Measurements from ENCODE around the gene SLC25A41. TPM values are rescaled to one million over a fixed set of nuclear protein-coding genes. Genes with fewer than 3 reads are reported as not detected.

The SLC25A41 gene
- total RNA-seq, 2 donors from 2014 or later = 0.18 to 0.57 TPM

- DNase-seq (ENCODE audit: low spot score) = no peak
- no peak for TF ChIP-seq CTCF (IDR thresholded peaks at IDR 0.05)
- TF ChIP-seq POLR2AphosphoS5 (IDR thresholded peaks at IDR 0.05) = no peak
- TF ChIP-seq POLR2A (IDR thresholded peaks at IDR 0.05) = no peak
- Histone ChIP-seq H3K4me1 (replicated peaks) (peaks cover 3% of the 10 kb centered on the region), H3K27me3 (replicated peaks; ENCODE audit: insufficient read depth) (no peaks in the 10 kb centered on the region), H3K27ac (no peak overlapping the region), H3K4me3 (no peak overlapping the region), H3K36me3 (peaks cover 16 to 23% of the 10 kb centered on the region in 2 donors), H3K9me3 (no peaks in the 10 kb centered on the region)
- intact Hi-C loops (cut with DNase I) = no loop called here
- WGBS = 68% methylated on average over 19 of the region's 19 CpGs
These were observed 56.9 kb downstream of the SLC25A41 start for GRCh38 chr19:6376512-6377190.

Small RNA genes lying within 50 kb of the gene (microRNA-seq; reads per million reads assigned to microRNA genes)
- gene MIR3940 (7.5 reads per million, percentile 48 among the genes with 10 or more reads in this experiment), gene MIR6790 (not detected), gene MIR6885 (0.75 reads per million)

Small RNA genes lying within 50 kb of the gene (small RNA-seq; reads per million reads assigned to genes)
- 0 reads per million in 2 donors for gene MIR6790
- gene MIR6885 = 0 reads per million in 2 donors

Other genes with a start within 250 kb of the SLC25A41 start
- gene MLLT1, start 153.8 kb downstream of the SLC25A41 start, total RNA-seq = 10 to 100 TPM; 39.9 to 41.4 TPM
- 1 to 10 TPM in 1 of 2 donors, not detected in 1; 5.3 TPM for gene ACER1, start 100.2 kb downstream of the SLC25A41 start, total RNA-seq
- gene CLPP, start 72.2 kb downstream of the SLC25A41 start, total RNA-seq = 10 to 100 TPM; 85.1 to 88.5 TPM
- 100 to 1,000 TPM; 101 to 111 TPM for gene ALKBH7, start 61.0 kb downstream of the SLC25A41 start, total RNA-seq
- gene PSPN, start 57.8 kb downstream of the SLC25A41 start, total RNA-seq = 1 to 10 TPM; 1.1 to 2.2 TPM
- gene GTF2F1, start 40.6 kb downstream of the SLC25A41 start, total RNA-seq = 10 to 100 TPM; 70.7 to 82.7 TPM
- gene KHSRP, start 9.0 kb downstream of the SLC25A41 start, total RNA-seq = 100 to 1,000 TPM; 146 to 277 TPM
- 10 to 100 TPM; 66.2 to 91.3 TPM for gene SLC25A23, start 26.0 kb upstream of the SLC25A41 start, total RNA-seq
- 10 to 100 TPM; 23.1 to 39.3 TPM for gene CRB3, start 30.5 kb upstream of the SLC25A41 start, total RNA-seq
- gene DENND1C, start 48.0 kb upstream of the SLC25A41 start, total RNA-seq = 1 to 10 TPM in 1 of 2 donors, under 1 TPM in 1; 0.91 to 1.4 TPM
- gene TUBB4A, start 68.5 kb upstream of the SLC25A41 start, total RNA-seq = 100 to 1,000 TPM in 1 of 2 donors, under 1 TPM in 1; 0.23 to 100 TPM
- 1 to 10 TPM in 1 of 2 donors, not detected in 1; 4.5 TPM for gene TNFSF9, start 97.3 kb upstream of the SLC25A41 start, total RNA-seq
- not detected for gene CD70, start 157.4 kb upstream of the SLC25A41 start, total RNA-seq
- gene TNFSF14, start 236.4 kb upstream of the SLC25A41 start, total RNA-seq = under 1 TPM; 0.34 to 0.55 TPM

Data from prostate gland (tissue), 2 donors.